Measurements from ENCODE around the gene CHD9NB.

Gene CHD9NB

DNA sequence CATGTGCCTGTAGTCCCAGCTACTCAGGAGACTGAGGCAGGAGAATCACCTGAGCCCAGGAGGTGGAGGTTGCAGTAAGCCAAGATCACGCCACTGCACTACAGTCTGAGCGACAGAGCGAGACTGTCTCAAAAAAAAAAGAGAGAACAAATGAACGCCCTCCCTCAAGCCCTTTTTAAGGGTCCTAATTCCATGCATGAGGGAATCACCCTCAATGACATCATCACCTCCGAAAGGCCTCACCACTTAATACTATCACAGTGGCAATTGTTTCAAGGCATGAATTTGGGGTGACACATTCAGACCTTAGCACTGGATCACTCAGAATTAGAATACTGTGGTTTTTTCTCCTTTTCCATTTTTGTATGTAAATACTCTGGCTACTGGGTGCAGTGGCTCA, 57.8 kb downstream of the CHD9NB start:
- no peak for TF ChIP-seq CTCF (IDR thresholded peaks at IDR 0.05; ENCODE audit: control insufficient read depth, extremely low read depth, insufficient read depth)
- no peak overlapping the region for H3K4me3 ChIP-seq (ENCODE audit: low read depth, low read length)
- DNase-seq (ENCODE audit: low read depth), result no peak

DNA sequence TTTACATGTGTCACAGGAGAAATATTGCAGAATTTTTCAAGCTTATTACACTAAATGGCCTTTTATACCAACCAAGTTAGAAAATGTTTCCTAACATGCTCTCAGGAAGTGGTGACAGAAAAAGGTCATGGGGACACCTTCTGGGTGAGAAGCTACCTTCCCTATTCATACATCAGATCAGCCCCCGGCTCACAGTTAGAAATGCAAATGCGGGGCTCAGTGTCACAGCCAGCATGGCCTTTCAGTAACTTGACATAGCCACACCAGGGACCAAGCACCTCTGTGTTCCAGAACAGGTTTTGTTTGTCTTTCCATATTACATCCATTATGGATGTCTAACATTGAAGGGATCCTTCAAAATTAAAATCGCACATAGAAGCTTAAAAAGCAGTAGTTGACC, 59.5 kb downstream of the CHD9NB start:
- DNase-seq (ENCODE audit: low read depth), result no peak
- TF ChIP-seq CTCF (IDR thresholded peaks at IDR 0.05; ENCODE audit: control insufficient read depth, extremely low read depth, insufficient read depth), result no peak
- H3K4me3 ChIP-seq (ENCODE audit: low read depth, low read length), result no peak overlapping the region

DNA sequence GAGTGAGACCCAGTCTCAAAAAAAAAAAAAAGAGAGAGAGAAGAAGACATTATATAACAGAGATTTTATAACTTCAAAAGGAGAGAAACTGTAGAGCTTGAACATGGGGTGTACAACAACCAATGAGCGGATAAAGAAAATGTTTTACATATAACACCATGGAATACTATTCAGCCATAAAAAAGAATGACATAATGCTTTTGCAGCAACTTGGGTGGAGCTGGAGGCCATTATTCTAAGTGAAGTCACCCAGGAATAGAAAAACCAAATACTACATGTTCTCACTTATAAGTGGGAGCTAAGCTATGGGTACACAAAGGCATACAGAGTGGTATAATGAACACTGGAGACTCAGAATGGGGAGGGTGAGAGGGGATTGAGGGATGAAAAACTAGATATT, 61.1 kb downstream of the CHD9NB start:
- DNase-seq (ENCODE audit: low read depth), result no peak
- H3K4me3 ChIP-seq (ENCODE audit: low read depth, low read length), result no peak overlapping the region
- TF ChIP-seq CTCF (IDR thresholded peaks at IDR 0.05; ENCODE audit: control insufficient read depth, extremely low read depth, insufficient read depth), result no peak

Measured in LNCaP clone FGC (cell line).